GM21786 (cell line): ENCODE data around the gene SNX22.

Experiments used
- ATAC-seq: cut with Tn5 transposase; IDR thresholded peaks from one replicate; pipeline ENCODE4 v1.9.1; 2021; ENCODE audit not compliant: unreplicated experiment

The SNX22 gene

GRCh38 chr15:64193971-64194370 is 42.4 kb downstream of the SNX22 start:
- ATAC-seq = no peak

GRCh38 chr15:64197425-64197824 is 45.9 kb downstream of the SNX22 start:
- no peak for ATAC-seq

- ATAC-seq = no peak
Measured at GRCh38 chr15:64205202-64205601, 53.7 kb downstream of the SNX22 start.
